HG03066 (cell line): Measurements from ENCODE around the gene CACNA1C.

ENCODE experiments used
- ATAC-seq: cut with Tn5 transposase; IDR thresholded peaks from one replicate; pipeline ENCODE4 v1.9.1; 2021; ENCODE audit warnings: low read depth; ENCODE audit not compliant: unreplicated experiment

The CACNA1C gene

DNA sequence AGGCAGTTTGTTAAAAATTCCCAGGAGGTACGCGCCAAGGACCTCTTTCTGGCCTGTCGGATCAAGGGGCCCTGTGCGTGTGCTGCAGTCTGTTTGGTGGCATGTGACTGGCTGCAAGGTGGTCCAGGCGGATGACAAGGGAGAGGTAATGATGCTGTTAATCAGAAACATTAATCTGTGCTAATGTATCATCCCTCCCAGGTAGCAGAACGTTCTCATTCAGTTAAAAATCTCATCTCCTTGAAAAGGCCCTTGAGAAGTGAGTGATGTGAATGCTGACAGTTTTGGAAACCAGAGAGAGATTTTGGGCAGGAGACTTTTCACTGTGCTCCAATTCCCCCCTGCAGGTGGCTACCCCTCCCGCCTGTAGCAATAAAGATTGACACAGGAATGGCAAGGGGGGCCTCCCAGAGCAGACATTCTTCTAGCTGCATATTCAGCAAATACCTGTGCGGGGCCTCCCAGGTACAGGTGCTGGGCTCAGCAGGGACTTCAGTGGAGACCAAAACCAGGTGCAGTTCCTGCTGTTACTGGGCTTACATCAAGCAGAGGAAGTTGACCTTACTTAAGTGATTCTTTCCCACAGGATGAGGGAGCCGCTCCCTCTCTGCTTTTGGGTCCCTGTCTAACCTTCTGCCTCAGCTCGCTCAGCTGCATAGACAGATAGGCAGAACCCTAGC is 364.8 kb downstream of the CACNA1C start:
- ATAC-seq: no peak

DNA sequence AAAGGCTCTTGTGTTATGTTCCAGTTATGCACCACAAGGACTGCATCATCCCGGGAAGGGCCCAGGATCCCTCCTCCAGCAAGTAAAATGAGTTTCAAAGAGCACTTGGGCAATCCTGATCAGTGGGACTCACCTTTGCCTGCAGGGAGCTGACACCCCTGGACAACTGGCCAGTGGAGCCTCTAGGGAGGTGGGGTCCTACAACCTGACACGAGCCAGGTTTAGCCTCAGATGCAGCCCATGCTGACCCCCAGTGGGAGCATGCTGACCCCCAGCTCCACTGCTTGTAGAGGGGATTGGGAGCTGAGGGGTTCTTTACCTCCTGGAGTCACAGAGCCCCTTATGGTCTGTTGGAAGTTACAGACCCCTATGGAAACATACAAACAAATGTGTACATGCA is 365.8 kb downstream of the CACNA1C start:
- no peak for ATAC-seq

DNA sequence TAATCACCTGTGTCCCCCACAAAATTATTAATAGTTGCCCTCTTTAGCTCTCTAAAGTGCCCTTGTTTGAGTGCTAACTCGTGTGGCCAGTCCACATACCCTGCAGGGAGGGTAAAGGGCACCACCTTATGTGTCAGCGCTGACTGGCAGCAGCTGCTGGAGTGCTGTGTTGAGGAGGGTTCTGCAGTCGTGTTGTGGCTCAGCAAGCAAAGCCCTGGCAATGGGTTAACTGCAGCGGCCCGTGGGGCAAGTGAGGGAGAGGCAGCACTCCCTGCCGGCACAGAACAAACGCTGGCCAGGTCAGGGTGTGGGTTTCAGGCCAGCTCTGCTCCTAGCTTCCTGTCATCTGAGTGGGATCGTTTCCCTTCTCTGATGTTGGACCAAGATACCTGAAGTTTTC is 369.8 kb downstream of the CACNA1C start:
- no peak for ATAC-seq

DNA sequence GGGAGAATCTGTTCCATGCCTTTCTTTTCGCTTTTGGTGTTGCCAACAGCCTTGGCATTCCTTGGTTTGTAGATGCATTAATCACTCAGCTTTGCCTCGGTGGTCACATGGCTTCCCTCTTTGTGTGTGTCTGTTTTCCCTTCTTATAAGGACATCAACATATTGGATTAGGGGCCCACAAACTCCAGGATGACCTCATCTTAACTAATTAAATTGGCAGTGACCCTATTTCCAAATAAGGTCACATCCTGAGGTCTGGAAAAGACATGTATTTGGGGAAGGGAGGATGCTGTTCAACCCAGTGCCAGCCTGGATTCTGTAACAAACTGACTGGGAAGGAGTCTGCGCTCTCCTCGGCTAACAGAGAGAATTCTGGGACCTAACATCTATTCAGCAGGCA is 376.2 kb downstream of the CACNA1C start:
- ATAC-seq: no peak

DNA sequence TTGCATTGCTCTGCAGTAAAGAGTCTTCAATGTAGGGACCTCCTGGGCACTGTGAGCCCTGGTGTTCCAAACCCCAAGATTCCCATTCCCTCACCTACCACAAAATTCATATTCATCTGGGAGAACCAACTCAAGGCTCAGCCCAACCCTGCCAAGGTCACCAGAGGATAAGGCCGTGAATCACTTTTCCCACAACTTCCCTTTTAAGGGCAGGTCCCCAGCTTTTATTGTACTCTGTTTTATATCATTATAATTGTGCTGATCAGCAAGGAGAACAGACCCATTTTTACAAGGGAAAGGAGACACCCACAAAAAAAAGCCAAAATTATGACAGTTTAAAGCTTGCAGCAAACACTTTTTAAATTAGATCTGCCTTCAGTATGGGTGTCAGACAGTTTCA is 379.0 kb downstream of the CACNA1C start:
- ATAC-seq: no peak

DNA sequence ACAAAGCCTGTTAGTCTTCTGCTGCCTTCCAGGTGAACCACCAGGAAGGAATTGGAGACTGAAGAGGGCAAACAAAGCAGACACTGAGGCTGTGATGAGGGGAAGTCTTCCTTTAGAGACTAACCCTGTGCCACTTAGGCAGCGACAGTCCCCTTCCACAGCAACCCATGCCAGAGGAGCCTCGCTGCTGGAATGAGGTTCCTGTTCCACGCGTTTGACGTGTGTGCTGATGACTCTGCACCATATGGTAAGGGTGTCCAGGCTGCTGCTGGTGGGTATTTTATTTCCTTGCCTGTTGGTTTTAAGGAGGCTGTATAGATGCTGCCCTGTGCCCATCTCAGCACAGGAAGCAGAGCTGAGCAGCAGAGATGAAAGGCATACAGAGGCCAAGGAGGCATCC is 380.1 kb downstream of the CACNA1C start:
- no peak for ATAC-seq

DNA sequence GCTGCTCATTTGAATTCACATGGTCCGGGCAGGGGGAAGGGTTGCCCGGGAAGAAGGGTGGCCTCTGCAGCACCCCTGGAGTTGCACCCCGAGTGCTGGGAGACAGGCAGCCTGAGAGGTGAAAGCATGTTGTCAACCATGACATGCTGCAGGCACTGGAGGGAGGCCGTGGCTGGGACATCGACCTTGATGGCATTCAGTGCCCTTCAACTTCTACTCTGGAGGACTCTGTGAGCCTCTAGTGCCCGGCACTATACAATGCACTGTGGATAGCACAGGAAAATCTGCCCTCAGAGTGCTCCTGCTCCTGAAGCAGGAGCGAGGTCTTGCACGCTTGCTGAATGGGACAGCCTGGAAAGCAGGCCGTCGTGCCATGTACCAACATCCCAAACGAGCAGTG is 382.7 kb downstream of the CACNA1C start:
- no peak for ATAC-seq

DNA sequence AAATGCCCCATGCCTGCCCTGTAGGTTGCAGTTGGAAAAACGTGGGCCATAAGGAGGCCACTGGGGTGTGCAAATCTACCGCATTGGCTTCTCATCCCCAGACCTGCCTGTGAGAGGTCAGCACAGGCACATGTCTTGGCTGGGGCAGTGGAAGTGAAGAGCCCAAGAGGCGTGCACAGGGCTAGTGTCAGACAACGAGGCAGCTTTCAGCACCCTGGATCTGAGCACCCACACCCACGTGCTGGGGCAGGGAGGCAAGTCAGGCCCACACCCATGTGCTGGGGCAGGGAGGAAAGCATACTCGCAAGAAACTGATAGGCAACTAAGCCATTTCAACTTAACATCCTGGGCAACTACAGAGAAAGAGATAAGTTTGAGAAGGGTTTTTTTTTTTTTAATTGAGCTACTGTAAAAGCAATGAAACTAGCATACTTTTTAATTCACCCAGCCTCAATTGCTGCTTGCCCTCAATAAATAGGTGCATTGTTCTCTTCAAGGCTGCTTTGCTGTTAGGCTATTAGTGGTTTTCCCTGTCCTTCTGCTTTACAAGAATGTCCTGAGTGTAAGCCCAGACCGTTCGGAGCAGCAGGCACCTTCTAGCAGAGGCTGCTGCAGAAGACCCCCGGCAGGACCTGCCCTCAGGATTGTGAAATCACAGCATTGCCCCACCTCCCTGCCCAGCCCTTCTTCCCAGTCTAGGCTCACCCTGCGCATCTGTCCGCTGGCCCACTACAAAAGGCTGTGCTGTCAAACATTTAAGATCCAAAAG is 386.7 kb downstream of the CACNA1C start:
- no peak for ATAC-seq

DNA sequence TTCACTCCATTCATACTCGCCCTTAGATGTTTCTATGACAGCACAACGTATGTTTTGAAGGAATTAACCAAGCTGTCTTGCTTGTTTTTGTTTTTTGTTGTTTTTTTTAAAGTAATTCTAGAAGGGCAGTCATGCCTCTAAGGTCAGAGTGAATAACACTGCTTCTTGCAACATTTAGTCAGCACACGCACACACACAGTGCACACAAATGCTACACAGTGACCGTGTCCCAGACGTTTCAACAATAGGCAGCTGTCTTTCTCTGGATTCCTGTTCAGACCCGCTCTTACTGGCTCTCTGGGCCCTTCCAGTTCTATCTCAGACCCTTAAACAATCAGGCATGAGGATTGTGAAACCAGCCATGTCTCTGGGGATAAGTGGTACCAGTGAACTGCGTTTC is 391.0 kb downstream of the CACNA1C start:
- no peak for ATAC-seq

DNA sequence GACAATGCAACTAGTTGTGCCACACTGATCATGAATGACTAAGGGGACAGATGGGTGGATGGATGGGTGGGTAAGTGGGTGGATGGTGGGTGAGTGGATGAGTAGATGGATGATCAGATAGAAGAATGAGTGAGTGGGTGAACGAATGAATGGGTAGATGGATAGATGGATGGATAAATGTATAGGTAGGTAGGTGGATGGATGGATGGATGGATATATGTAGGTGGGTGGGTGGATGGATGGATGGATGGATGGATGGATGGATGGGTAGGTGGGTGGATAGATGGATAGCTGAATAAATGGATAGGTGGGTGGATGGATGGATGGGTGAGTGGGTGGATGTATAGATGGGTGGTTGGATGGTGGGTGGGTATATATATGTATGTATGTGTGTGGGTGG is 393.2 kb downstream of the CACNA1C start:
- ATAC-seq: no peak

DNA sequence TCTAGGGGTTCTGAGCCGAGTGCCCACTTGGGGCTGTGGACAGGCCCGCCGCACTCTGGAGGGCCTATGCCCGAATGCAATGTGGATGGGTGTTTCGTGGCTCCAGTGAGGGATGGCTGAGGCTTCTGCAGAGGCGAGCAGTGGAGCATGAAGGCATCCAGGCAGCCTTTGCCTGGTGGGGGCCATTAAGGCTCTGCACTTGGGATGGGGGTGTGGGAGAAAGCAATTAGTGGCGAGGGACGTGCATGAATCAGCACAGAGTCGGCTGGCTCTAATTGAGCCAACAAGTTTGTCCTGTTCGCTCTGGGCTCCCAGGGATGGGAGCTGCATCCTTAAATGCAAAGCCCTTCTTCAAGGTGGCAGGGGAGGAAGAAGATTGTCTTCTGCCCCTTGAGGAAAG is 395.1 kb downstream of the CACNA1C start:
- ATAC-seq: no peak

DNA sequence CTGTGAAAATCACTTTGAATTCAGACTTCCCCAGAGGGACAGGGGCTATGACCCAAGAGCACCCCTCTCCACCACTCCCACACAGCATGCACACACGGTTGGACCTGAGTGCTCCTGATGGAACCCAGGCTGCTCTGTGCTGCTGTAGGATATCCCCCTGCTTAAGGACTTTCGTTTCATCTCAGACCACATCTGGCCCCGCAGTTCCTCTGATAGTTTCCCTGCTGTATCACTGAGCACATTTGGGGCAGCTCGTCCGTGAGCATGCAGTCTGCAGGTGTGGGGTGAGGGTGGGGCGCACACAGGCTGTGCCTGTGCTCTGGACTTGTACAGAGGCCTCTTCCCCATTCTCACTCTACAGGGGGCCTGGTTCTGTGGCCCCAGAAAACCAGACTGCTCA is 396.8 kb downstream of the CACNA1C start:
- ATAC-seq: no peak

DNA sequence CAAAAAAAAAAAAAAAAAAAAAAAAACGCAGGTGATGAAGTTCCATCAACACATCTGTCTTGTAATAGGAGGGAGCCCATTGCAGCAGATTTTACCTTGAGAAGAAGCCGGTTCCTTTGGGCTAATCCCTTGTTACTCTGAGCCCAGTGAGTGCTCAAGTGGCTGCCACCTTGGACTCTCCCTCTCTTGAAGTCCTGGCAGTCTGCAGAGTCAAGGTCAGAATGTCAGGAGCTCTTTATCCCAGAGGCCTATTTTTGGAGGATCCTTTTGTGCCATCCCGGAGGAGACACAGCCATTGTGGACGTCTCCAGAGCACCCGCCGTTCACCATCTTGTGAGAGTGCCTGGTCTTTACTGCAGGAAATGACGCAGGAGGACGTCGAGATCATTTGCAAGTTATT is 397.8 kb downstream of the CACNA1C start:
- no peak for ATAC-seq

DNA sequence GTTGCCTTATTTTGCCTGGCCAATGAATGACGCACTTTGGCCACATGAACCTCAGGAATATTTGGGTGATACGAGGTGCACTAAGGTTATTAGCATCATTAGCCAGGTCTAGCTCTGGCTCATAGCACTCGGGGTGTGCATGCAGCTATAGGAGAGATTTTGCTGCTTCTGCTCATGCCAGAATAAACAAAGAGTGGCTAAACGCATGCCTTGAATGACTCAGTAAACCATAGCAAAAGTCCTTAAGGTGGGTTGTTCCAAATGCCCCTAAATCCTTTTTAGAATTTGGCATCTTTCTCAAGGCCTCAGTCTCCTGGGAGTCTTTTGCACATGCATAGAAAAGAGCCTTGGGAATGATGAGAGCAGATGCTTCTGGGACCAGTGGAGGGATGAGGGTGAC is 398.2 kb downstream of the CACNA1C start:
- ATAC-seq: no peak

DNA sequence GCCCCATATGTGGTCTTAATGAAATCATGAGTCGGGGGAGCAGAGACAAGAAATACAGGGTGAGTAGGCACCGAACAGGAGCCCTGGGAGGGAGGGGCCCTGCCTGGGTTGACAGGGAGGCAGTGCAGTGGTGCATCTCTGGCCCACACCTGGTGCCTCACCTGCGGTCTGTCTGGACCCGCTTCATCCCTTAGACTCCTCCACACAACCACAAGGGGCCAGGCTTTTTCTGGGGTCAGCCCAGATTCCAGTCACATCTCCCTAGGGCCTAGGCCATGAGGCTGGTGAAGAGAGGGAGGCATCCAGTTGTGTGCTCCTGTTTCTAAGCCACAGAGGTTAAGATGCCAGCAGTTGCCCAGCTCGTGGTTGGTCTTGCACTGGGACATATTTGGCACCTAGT is 398.7 kb downstream of the CACNA1C start:
- ATAC-seq: no peak

DNA sequence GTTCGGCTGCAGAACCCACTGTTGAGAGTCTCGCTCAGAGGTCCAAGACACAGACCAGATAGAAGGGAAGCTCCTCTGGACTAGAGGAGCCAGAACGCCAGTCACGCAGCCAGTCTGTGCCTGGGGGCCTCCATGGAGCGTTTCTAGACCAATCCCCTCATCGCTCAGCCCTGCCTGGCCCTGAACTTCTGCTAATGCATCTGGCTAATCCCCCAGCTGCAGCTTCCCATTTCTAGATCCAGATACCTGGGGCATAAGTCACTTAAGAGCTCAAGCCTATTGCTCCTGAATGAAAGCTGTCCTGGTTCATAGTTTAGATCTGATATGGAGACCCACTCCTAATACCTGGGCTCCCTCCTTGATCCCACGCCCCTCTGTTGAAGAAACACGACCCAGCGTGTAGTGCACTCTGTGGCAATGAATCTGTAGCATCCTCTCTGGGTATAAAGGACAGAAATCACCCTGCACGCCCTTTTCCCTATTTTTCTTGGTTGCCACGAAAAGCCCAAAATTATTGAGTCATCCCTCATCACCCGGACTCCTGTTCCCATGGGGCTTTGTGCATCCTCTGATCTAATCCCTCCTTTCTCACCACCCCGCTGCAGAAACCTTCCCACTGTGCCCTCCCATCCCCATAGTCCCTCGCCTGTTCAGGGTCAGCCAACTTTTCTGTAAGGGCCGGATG is 400.4 kb downstream of the CACNA1C start:
- ATAC-seq: no peak

DNA sequence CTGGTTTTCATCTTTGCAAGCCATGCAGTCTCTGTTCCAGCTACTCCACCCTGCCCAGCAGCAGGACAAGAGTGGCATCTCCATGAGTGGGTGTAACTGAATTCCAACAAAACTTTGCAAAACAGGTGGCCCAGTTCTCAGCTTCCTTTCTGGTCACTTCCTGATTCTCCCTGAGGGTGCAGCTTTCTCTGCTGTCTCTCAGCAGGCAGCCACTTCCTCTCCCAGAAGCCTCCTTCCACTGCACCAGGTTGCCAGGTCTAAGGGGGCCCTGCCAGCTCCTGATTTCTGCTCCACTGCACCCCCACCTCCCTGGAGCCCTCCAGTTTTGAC is 400.9 kb downstream of the CACNA1C start:
- ATAC-seq: no peak

DNA sequence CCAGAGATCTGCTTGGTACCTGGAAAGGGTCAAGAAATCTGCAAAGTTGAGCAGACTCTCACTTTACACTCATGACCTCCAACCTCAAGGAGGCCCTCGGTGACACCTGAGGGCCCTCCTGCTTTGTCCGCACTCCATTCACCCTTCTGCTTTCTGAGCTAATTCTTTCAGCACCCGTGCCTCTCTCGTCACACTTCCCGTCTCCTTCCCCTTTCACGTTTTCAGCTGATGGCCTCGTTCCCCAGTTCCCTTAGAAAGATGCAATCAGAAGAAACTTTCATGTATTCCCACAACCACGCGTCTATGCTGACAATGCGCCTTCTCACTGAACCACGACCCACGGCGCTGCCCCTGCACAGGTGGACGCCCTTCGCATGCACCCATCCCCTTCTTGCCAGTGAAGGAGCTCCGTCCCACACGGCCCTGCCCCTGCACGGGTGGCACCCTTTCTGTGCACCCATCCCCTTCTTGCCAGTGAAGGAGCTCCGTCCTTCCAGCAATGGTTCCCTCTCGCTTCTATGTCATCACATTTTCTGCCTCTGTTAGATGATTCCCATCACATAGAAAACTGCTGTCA is 401.9 kb downstream of the CACNA1C start:
- no peak for ATAC-seq

DNA sequence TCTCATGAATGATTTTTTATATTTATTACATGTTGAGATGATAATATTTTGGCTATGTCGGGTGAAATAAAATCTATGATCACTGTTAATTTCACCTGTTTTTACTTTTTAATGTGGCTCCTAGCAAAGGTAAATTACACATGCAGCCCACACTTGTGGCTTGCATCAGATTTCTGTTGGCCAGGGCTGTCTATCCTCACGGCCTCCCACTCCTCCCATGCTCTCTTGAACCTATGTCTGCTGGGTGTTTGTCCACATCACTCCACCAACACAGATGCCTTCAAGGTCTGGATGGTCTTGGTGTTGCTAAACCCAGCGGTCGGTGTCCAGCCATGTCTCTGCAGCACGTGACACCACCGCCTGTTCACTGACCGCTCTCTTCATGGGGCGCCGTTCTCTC is 402.6 kb downstream of the CACNA1C start:
- ATAC-seq: no peak

DNA sequence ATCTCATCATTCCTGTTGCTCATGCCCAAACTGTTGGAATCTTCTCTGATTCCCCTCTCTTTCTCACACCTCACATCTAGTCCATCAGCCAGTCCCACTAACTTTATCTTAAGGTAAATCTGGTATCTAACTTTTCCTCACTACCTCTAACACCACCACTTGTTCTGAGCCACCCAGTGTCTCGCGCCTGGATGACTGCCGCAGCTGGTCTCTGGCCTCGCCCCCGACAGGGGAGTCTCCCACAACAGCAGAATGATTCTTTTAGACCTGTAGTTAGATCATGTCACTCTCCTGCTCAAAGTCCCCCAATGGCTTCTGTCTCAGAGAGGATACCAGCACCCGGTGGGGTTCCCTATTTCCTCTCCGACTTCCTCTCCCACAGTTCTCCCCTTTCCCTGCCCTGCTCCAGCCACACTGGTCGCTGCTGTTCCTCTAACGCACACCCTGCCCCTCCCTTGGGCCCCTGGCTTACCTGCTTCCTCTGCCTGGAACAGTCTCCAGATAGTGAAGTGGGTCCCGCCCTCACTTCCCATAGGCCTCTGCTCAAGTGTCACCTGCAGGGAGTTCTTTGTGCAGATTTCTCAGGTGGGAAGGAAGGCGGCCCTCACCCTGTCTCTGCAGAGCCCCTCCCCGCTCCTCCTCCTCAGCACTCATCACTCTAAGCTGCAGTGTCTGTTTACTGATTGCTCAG is 403.5 kb downstream of the CACNA1C start:
- ATAC-seq: no peak

DNA sequence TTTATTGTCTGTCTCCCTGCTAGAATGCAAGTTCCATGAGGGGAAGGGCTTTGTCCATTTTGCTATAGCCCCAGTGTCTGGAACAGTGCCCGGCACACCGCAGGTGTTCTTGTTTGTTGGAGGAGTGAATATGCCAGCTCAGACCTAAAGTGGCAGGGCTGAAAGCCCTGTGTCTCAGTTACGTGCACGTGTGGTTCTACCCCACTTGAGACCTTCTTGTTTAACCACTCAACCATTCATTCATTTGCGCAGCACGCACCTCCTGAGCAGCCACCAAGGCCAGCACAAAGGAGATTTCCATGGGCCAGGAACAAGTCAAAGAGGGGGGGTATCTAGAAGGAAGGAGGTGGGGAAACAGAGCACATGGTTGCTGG is 404.0 kb downstream of the CACNA1C start:
- no peak for ATAC-seq
